ENCODE data around the gene METTL9. TPM values are rescaled to one million over a fixed set of nuclear protein-coding genes. Genes with fewer than 3 reads are reported as not detected.

The METTL9 gene
- total and polyA plus RNA-seq, 4 donors: 9.3 to 57.3 (median 17.2) TPM

GRCh38 chr16:21645261-21645721, 45.9 kb downstream of the METTL9 start:
- peak; percentile 45 for TF ChIP-seq YY1 (IDR thresholded peaks at IDR 0.05)
- TF ChIP-seq NR2F2 (IDR thresholded peaks at IDR 0.05): no peak
- H3K4me1 ChIP-seq (ENCODE audit: control insufficient read depth in 4 of 4, insufficient read depth in 4 of 4, low read length in 3 of 4): peaks cover 0 to 6% (median 2%) of the 10 kb centered on the region in 4 donors

GRCh38 chr16:21646091-21646490, 46.7 kb downstream of the METTL9 start:
- H3K9me3 ChIP-seq (ENCODE audit: control insufficient read depth in 4 of 4, low read length in 3 of 4): no peaks in the 10 kb centered on the region
- H3K36me3 ChIP-seq (ENCODE audit: control insufficient read depth in 4 of 4, insufficient read depth in 3 of 4, low read depth in 1 of 4, low read length in 3 of 4): peaks cover 0 to 8% (median under 1%) of the 10 kb centered on the region in 4 donors
- no peak for DNase-seq (ENCODE audit: low spot score)
- peaks cover 0 to 6% (median under 1%) of the 10 kb centered on the region in 4 donors for H3K4me1 ChIP-seq (ENCODE audit: control insufficient read depth in 4 of 4, insufficient read depth in 4 of 4, low read length in 3 of 4)
- H3K27me3 ChIP-seq (ENCODE audit: control insufficient read depth in 4 of 4, insufficient read depth in 4 of 4, low read length in 3 of 4): no peaks in the 10 kb centered on the region
- no peak for TF ChIP-seq HNF4A (conservative IDR thresholded peaks at IDR 0.05)
- no peak for TF ChIP-seq NR2F2 (IDR thresholded peaks at IDR 0.05)
- no peak for TF ChIP-seq SP1 (IDR thresholded peaks at IDR 0.05)
- TF ChIP-seq FOXA2 (IDR thresholded peaks at IDR 0.05): no peak
- TF ChIP-seq REST (IDR thresholded peaks at IDR 0.05): no peak
- TF ChIP-seq ZBTB33 (IDR thresholded peaks at IDR 0.05): no peak
- TF ChIP-seq RAD21 (IDR thresholded peaks at IDR 0.05): no peak
- TF ChIP-seq ATF3 (IDR thresholded peaks at IDR 0.05): no peak
- TF ChIP-seq TAF1 (conservative IDR thresholded peaks at IDR 0.05): no peak
- no peak for TF ChIP-seq GABPA (IDR thresholded peaks at IDR 0.05 in 1 of 2, conservative IDR thresholded peaks at IDR 0.05 in 1 of 2)
- no peak for TF ChIP-seq JUND (IDR thresholded peaks at IDR 0.05)
- TF ChIP-seq CTCF (IDR thresholded peaks at IDR 0.05; ENCODE audit: low read depth, low read length, missing input control): no peak
- TF ChIP-seq RXRA (IDR thresholded peaks at IDR 0.05): no peak
- no peak for TF ChIP-seq HNF4G (IDR thresholded peaks at IDR 0.05)
- TF ChIP-seq EGR1 (IDR thresholded peaks at IDR 0.05; ENCODE audit: low read depth in 2 of 2): no peak
- TF ChIP-seq MAX (IDR thresholded peaks at IDR 0.05): no peak
- no peak for TF ChIP-seq FOXA1 (IDR thresholded peaks at IDR 0.05)
- no peak for TF ChIP-seq YY1 (IDR thresholded peaks at IDR 0.05)
- 72% methylated on average over 5 of the region's 5 CpGs for WGBS
- peak overlapping the region; percentile 61 to 73 for H3K27ac ChIP-seq (ENCODE audit: low read depth in 1 of 2, low read length in 2 of 2)
- H3K4me3 ChIP-seq (ENCODE audit: low read depth in 1 of 3, low read length in 3 of 3): no peak overlapping the region
- peak overlapping the region; percentile 3 to 74 for H3K9ac ChIP-seq (ENCODE audit: low read depth in 1 of 2, low read length in 2 of 2)

More at GRCh38 chr16:21645261-21645721, 45.9 kb downstream of the METTL9 start:
- Histone ChIP-seq H3K27ac (ENCODE audit: low read depth in 1 of 2, low read length in 2 of 2) (peak overlapping the region; percentile 61 to 73), H3K4me3 (ENCODE audit: low read depth in 1 of 3, low read length in 3 of 3) (peak overlapping the region in 1 of 3 donors; percentile 12), H3K9me3 (ENCODE audit: control insufficient read depth in 4 of 4, low read length in 3 of 4) (no peaks in the 10 kb centered on the region), H3K36me3 (ENCODE audit: control insufficient read depth in 4 of 4, insufficient read depth in 3 of 4, low read depth in 1 of 4, low read length in 3 of 4) (peaks cover 0 to 8% (median under 1%) of the 10 kb centered on the region in 4 donors), H3K9ac (ENCODE audit: low read depth in 1 of 2, low read length in 2 of 2) (peak overlapping the region; percentile 3 to 74), H3K27me3 (ENCODE audit: control insufficient read depth in 4 of 4, insufficient read depth in 4 of 4, low read length in 3 of 4) (no peaks in the 10 kb centered on the region)
- no peak for DNase-seq (ENCODE audit: low spot score)
- WGBS: 70% methylated on average over 9 of the region's 9 CpGs
